ENCODE data around the gene LRRC15. TPM values are rescaled to one million over a fixed set of nuclear protein-coding genes. Genes with fewer than 3 reads are reported as not detected.

LRRC15 gene
- polyA plus RNA-seq, 1 experiment, result 4.9 TPM

GRCh38 chr3:194397757-194398312, 28.3 kb upstream of the LRRC15 start:
- POLR2A ChIA-PET, result interaction anchor here (0.6 kb wide), 2 partner anchors 8 to 15 kb away, joined by 3 read pairs; no protein-coding TSS in a partner anchor

GRCh38 chr3:194396859-194397756, 27.6 kb upstream of the LRRC15 start:
- ChIA-PET CTCF (interaction anchor here (0.5 to 6.7 kb wide), 8 partner anchors 9 to 616 kb away, joined by 3 to 69 read pairs (median 8); no protein-coding TSS in a partner anchor), POLR2A (no interaction called here)
- no peak overlapping the region for H3K27ac ChIP-seq (ENCODE audit: low read depth, low read length)
- no peak for TF ChIP-seq CTCF (IDR thresholded peaks at IDR 0.05; ENCODE audit: low read depth, low read length)
- H3K4me3 ChIP-seq (ENCODE audit: low read depth, low read length), result no peak overlapping the region
- DNase-seq (ENCODE audit: low read depth, low spot score), result no peak
- peaks cover 23% of the 10 kb centered on the region for H3K27me3 ChIP-seq (ENCODE audit: control insufficient read depth, insufficient read depth, low read length)
- H3K9me3 ChIP-seq (ENCODE audit: control insufficient read depth, insufficient read depth, low read length), result no peaks in the 10 kb centered on the region

More at GRCh38 chr3:194397757-194398312, 28.3 kb upstream of the LRRC15 start:
- no peak for TF ChIP-seq CTCF (IDR thresholded peaks at IDR 0.05; ENCODE audit: low read depth, low read length)
- DNase-seq (ENCODE audit: low read depth, low spot score), result no peak
- peak overlapping the region; percentile 32 for H3K4me3 ChIP-seq (ENCODE audit: low read depth, low read length)
- CTCF ChIA-PET, result interaction anchor here (0.6 to 6.7 kb wide), 5 partner anchors 10 to 769 kb away, joined by 3 to 69 read pairs (median 7); no protein-coding TSS in a partner anchor
- peaks cover 20% of the 10 kb centered on the region for H3K27me3 ChIP-seq (ENCODE audit: control insufficient read depth, insufficient read depth, low read length)
- no peaks in the 10 kb centered on the region for H3K9me3 ChIP-seq (ENCODE audit: control insufficient read depth, insufficient read depth, low read length)
- H3K27ac ChIP-seq (ENCODE audit: low read depth, low read length), result no peak overlapping the region

- peaks cover 3% of the 10 kb centered on the region; the same call in 1 of the 2 replicates for H3K9me3 ChIP-seq (ENCODE audit: control insufficient read depth, insufficient read depth, low read length)
- CTCF ChIA-PET, result interaction anchor here (1.8 to 6.7 kb wide), 6 partner anchors 8 to 63 kb away, joined by 5 to 69 read pairs (median 8); no protein-coding TSS in a partner anchor
- peaks cover 23% of the 10 kb centered on the region for H3K27me3 ChIP-seq (ENCODE audit: control insufficient read depth, insufficient read depth, low read length)
- no peak overlapping the region for H3K4me3 ChIP-seq (ENCODE audit: low read depth, low read length)
- peak overlapping the region; percentile 21 for H3K27ac ChIP-seq (ENCODE audit: low read depth, low read length)
- POLR2A ChIA-PET, result no interaction called here
- no peak for DNase-seq (ENCODE audit: low read depth, low spot score)
- no peak for TF ChIP-seq CTCF (IDR thresholded peaks at IDR 0.05; ENCODE audit: low read depth, low read length)
These were observed 27.0 kb upstream of the LRRC15 start for GRCh38 chr3:194396539-194396858.

- CTCF ChIA-PET, result interaction anchor here (0.7 to 6.7 kb wide), 8 partner anchors 8 to 62 kb away, joined by 3 to 69 read pairs (median 8); no protein-coding TSS in a partner anchor
- no peak for DNase-seq (ENCODE audit: low read depth, low spot score)
- Histone ChIP-seq H3K4me3 (ENCODE audit: low read depth, low read length) (no peak overlapping the region), H3K27me3 (ENCODE audit: control insufficient read depth, insufficient read depth, low read length) (peaks cover 23% of the 10 kb centered on the region), H3K9me3 (ENCODE audit: control insufficient read depth, insufficient read depth, low read length) (peaks cover 3% of the 10 kb centered on the region; the same call in 1 of the 2 replicates), H3K27ac (ENCODE audit: low read depth, low read length) (peak overlapping the region; percentile 21)
- POLR2A ChIA-PET, result no interaction called here
- TF ChIP-seq CTCF (IDR thresholded peaks at IDR 0.05; ENCODE audit: low read depth, low read length), result no peak
These were observed 26.4 kb upstream of the LRRC15 start for GRCh38 chr3:194395778-194396538.

Measured in AG04450 (cell line).